MCF 10A (cell line): Measurements from ENCODE around the gene OR1S2. TPM values are rescaled to one million over a fixed set of nuclear protein-coding genes. Genes with fewer than 3 reads are reported as not detected.
A peak's percentile ranks its signal among the peaks of the same experiment; 100 is the strongest.

Experiments used
- BruUV-seq: library from RNA; stranded (reverse); fragments of 400-500 nt; replicated peaks from 2 replicates; lab custom pipeline; 2021; lab: Mats Ljungman, UMichigan
- CTCF ChIA-PET: fragments of 300-600 bp; sonication (Branson Sonifier 250); formaldehyde crosslinking; extraction: SDS; loops from one replicate; lab custom pipeline; 2021; ENCODE audit warnings: antibody characterized with exemption, inconsistent platforms; lab: Yijun Ruan, JAX
- POLR2A ChIA-PET: fragments of 300-600, 350-650 bp; sonication (Branson Sonifier 250); formaldehyde crosslinking; extraction: SDS; loops from one replicate; lab custom pipeline; 2020; ENCODE audit warnings: antibody characterized with exemption, inconsistent platforms; lab: Yijun Ruan, JAX
- DNase-seq: peaks from one replicate; pipeline ENCODE4 v3.0.0-alpha.2; 2018; ENCODE audit not compliant: unreplicated experiment
- H3K27ac Mint-ChIP-seq: one replicate; pipeline ENCODE4 v1.8.0; 2022; ENCODE audit warnings: mild to moderate bottlenecking, low read depth, mixed read lengths; ENCODE audit not compliant: unreplicated experiment
- H3K27me3 Mint-ChIP-seq: one replicate; pipeline ENCODE4 v1.8.0; 2022; ENCODE audit warnings: mixed read lengths; ENCODE audit not compliant: insufficient read depth, unreplicated experiment
- H3K36me3 Mint-ChIP-seq: one replicate; pipeline ENCODE4 v1.8.0; 2022; ENCODE audit warnings: mild to moderate bottlenecking, moderate library complexity, mixed read lengths; ENCODE audit not compliant: insufficient read depth, unreplicated experiment
- H3K4me1 Mint-ChIP-seq: one replicate; pipeline ENCODE4 v1.8.0; 2022; ENCODE audit warnings: mixed read lengths; ENCODE audit not compliant: insufficient read depth, unreplicated experiment
- H3K4me3 Mint-ChIP-seq: one replicate; pipeline ENCODE4 v1.8.0; 2022; ENCODE audit warnings: mild to moderate bottlenecking, moderate library complexity, mixed read lengths; ENCODE audit not compliant: unreplicated experiment
- H3K9me3 Mint-ChIP-seq: one replicate; pipeline ENCODE4 v1.8.0; 2022; ENCODE audit warnings: mixed read lengths; ENCODE audit not compliant: unreplicated experiment
- CTCF ChIP-seq: fragments of 200-600 bp; IDR thresholded peaks from one replicate; pipeline ENCODE4 v1.8.0; 2022; ENCODE audit warnings: antibody characterized with exemption, mild to moderate bottlenecking; ENCODE audit not compliant: unreplicated experiment
- intact Hi-C: fragments of 100-400 bp; cut with micrococcal nuclease; formaldehyde crosslinking; loops from 2 replicates; pipeline ENCODE4 v1.14.1; 2022
- total RNA-seq: library from RNA; stranded (reverse); gene quantifications from 2 replicates; pipeline ENCODE4 v1.2.3, GENCODE V29; 2022

Gene OR1S2
- total RNA-seq, 1 experiment from 2014 or later = not detected

GRCh38 chr11:58178444-58178843 lies 25.5 kb downstream of the OR1S2 start:
- DNase-seq = no peak
- Mint-ChIP-seq H3K9me3 (peaks cover 6% of the 10 kb centered on the region), H3K27ac (no peak overlapping the region), H3K27me3 (no peaks in the 10 kb centered on the region), H3K4me1 (no peaks in the 10 kb centered on the region), H3K4me3 (no peak overlapping the region), H3K36me3 (no peaks in the 10 kb centered on the region)
- BruUV-seq = no TSS peak
- TF ChIP-seq CTCF = no peak
- CTCF ChIA-PET = no interaction called here
- POLR2A ChIA-PET = no interaction called here
- intact Hi-C loops = no loop called here

- H3K27ac Mint-ChIP-seq = no peak overlapping the region
- peaks cover 6% of the 10 kb centered on the region for H3K9me3 Mint-ChIP-seq
- H3K4me3 Mint-ChIP-seq = no peak overlapping the region
- no peaks in the 10 kb centered on the region for H3K36me3 Mint-ChIP-seq
- DNase-seq = no peak
- no peaks in the 10 kb centered on the region for H3K27me3 Mint-ChIP-seq
- intact Hi-C loops = no loop called here
- BruUV-seq = no TSS peak
- H3K4me1 Mint-ChIP-seq = no peaks in the 10 kb centered on the region
- CTCF ChIA-PET = interaction anchor here (1.2 kb wide), 1 partner anchor 108 kb away, joined by 4 read pairs; no protein-coding TSS in a partner anchor
- no peak for TF ChIP-seq CTCF
- POLR2A ChIA-PET = no interaction called here
Measured at GRCh38 chr11:58177409-58178054, 26.4 kb downstream of the OR1S2 start.

- CTCF ChIA-PET = no interaction called here
- POLR2A ChIA-PET = no interaction called here
- no peak overlapping the region for H3K27ac Mint-ChIP-seq
- no peaks in the 10 kb centered on the region for H3K27me3 Mint-ChIP-seq
- no peaks in the 10 kb centered on the region for H3K36me3 Mint-ChIP-seq
- DNase-seq = peak; percentile 30
- no TSS peak for BruUV-seq
- intact Hi-C loops = no loop called here
- H3K4me1 Mint-ChIP-seq = no peaks in the 10 kb centered on the region
- no peaks in the 10 kb centered on the region for H3K9me3 Mint-ChIP-seq
- H3K4me3 Mint-ChIP-seq = no peak overlapping the region
- no peak for TF ChIP-seq CTCF
Measured at GRCh38 chr11:58165504-58166106, 38.3 kb downstream of the OR1S2 start.

- no peaks in the 10 kb centered on the region for H3K36me3 Mint-ChIP-seq
- no peak for TF ChIP-seq CTCF
- H3K4me1 Mint-ChIP-seq = no peaks in the 10 kb centered on the region
- DNase-seq = no peak
- no peaks in the 10 kb centered on the region for H3K9me3 Mint-ChIP-seq
- no peak overlapping the region for H3K4me3 Mint-ChIP-seq
- no peaks in the 10 kb centered on the region for H3K27me3 Mint-ChIP-seq
- BruUV-seq = no TSS peak
- CTCF ChIA-PET = no interaction called here
- no peak overlapping the region for H3K27ac Mint-ChIP-seq
- POLR2A ChIA-PET = no interaction called here
- intact Hi-C loops = no loop called here
Measured at GRCh38 chr11:58164990-58165389, 39.0 kb downstream of the OR1S2 start.
